HUES64 (cell line): ENCODE results near the gene HIVEP3.

Source experiments
- H3K27ac ChIP-seq: 2 replicates; pipeline ENCODE4 v1.7.0; 2013; ENCODE audit warnings: low read depth, low read length, inconsistent platforms
- H3K27me3 ChIP-seq: 2 replicates; pipeline ENCODE4 v1.6.1; 2013; ENCODE audit warnings: mild to moderate bottlenecking, low read length; ENCODE audit not compliant: insufficient read depth
- H3K36me3 ChIP-seq: 2 replicates; pipeline ENCODE4 v1.6.1; 2013; ENCODE audit warnings: mild to moderate bottlenecking, low read length; ENCODE audit not compliant: insufficient read depth
- H3K4me1 ChIP-seq: 2 replicates; pipeline ENCODE4 v1.6.1; 2013; ENCODE audit warnings: mild to moderate bottlenecking, low read length, moderate library complexity; ENCODE audit not compliant: insufficient read depth
- H3K4me3 ChIP-seq: 2 replicates; pipeline ENCODE4 v1.5.1; 2013; ENCODE audit warnings: mild to moderate bottlenecking, low read length, moderate library complexity
- H3K9ac ChIP-seq: 2 replicates; pipeline ENCODE4 v1.6.1; 2013; ENCODE audit warnings: mild to moderate bottlenecking, low read depth, low read length
- H3K9me3 ChIP-seq: 2 replicates; pipeline ENCODE4 v1.6.1; 2013; ENCODE audit warnings: low read depth, low read length; ENCODE audit not compliant: insufficient read depth
- WGBS: fragments of 150-250, 120-280 bp; methylation state at CpG from one replicate; pipeline ENCODE4 v1.1.7; 2013; ENCODE audit warnings: missing lambda C conversion rate; 5-methylcytosine and 5-hydroxymethylcytosine counted together

HIVEP3 gene

DNA sequence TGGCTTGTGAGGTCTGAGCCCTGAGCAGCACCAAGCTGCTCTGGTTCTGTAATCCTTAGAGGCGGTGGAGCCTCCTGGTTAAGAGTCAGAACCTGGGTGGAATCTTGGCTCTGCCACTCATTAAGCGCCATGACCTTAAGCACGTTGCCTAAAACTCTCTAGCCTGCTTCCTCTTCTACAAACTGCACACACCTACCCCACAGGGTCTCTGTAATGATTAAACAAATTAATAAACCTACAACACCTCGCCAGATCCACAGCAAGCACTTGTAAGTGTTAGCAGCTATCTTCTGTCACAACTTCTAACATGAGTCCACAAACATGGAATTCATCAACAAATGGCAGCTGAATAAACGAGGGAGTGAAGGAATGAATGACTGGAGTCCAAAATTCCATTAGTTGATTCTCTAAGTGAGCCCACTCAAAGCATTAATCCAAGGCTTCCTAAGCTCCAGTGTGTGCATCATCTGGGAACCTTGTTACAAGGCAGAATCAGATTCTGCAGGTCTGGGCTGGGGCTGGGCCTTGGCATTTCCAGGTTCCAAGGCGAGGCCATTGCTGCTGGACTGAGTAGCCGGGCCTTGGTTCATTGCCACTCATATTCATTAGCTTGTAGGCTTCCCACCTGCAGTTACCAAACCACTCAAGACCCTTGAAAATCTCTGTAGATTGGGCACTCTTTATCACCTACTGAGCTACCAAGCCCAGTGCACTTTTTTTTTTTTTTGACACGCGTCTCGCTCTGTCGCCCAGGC lies 168.6 kb downstream of the HIVEP3 start:
- WGBS = 83% methylated on average over 8 of the region's 11 CpGs
- Histone ChIP-seq H3K27ac (no peak overlapping the region), H3K9ac (no peak overlapping the region), H3K27me3 (no peaks in the 10 kb centered on the region), H3K4me1 (peaks cover 4% of the 10 kb centered on the region; the same call in 1 of the 2 replicates), H3K9me3 (no peaks in the 10 kb centered on the region), H3K36me3 (no peaks in the 10 kb centered on the region), H3K4me3 (no peak overlapping the region)

DNA sequence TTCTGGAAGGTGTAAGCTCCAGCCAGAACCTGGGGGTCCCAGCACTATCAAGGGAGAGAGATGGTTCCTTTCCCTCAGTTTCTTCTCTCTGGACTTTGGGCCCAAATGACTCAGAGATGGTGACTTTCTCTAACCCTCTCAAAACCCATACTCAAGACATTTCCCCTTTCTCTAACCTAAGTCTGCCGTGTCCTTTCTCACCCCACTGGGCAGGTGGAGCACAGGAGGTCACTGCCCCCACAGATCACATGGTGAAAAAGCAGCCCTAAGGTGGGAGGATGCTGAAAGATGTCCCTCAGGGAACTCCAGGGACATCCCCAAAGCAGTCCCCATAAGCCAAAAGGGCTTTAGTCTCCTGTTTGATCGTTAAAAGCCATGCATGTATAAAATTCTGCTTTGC lies 173.7 kb downstream of the HIVEP3 start:
- 92% methylated on average over 2 of the region's 2 CpGs for WGBS

DNA sequence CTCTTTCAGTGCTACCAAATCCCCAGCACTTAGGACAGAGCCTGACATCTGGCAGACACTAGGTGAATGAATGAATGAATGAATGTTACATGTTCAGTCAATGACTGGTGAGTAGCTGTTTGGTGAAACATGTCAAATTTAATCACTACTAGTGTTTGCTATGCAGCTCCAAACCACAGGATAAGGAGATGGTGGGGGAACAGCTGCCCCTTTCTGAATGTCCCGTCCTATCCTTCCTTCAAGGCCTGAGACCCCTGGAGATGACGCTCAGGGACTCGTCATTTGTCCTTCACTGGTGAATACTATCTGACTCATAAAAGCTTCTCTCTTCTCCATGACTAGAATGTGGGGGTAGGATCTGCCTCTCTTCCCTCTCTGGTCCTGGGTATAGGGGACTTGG lies 175.4 kb downstream of the HIVEP3 start:
- H3K4me1 ChIP-seq = no peaks in the 10 kb centered on the region; the same call in 1 of the 2 replicates
- WGBS = 86% methylated on average over 3 of the region's 3 CpGs

More for the DNA sequence above, 173.7 kb downstream of the HIVEP3 start:
- no peaks in the 10 kb centered on the region for H3K36me3 ChIP-seq
- H3K9me3 ChIP-seq = no peaks in the 10 kb centered on the region
- H3K4me3 ChIP-seq = no peak overlapping the region
- H3K9ac ChIP-seq = no peak overlapping the region
- H3K27ac ChIP-seq = no peak overlapping the region
- H3K27me3 ChIP-seq = no peaks in the 10 kb centered on the region
- no peaks in the 10 kb centered on the region; the same call in 1 of the 2 replicates for H3K4me1 ChIP-seq

GRCh38 chr1:41742219-41742618 lies 176.5 kb downstream of the HIVEP3 start:
- no peaks in the 10 kb centered on the region for H3K9me3 ChIP-seq
- H3K36me3 ChIP-seq = no peaks in the 10 kb centered on the region
- WGBS = 82% methylated on average over 5 of the region's 5 CpGs

More for the DNA sequence above, 175.4 kb downstream of the HIVEP3 start:
- no peaks in the 10 kb centered on the region for H3K9me3 ChIP-seq
- H3K27me3 ChIP-seq = no peaks in the 10 kb centered on the region
- H3K36me3 ChIP-seq = no peaks in the 10 kb centered on the region
- H3K27ac ChIP-seq = no peak overlapping the region
- no peak overlapping the region for H3K4me3 ChIP-seq
- H3K9ac ChIP-seq = no peak overlapping the region

DNA sequence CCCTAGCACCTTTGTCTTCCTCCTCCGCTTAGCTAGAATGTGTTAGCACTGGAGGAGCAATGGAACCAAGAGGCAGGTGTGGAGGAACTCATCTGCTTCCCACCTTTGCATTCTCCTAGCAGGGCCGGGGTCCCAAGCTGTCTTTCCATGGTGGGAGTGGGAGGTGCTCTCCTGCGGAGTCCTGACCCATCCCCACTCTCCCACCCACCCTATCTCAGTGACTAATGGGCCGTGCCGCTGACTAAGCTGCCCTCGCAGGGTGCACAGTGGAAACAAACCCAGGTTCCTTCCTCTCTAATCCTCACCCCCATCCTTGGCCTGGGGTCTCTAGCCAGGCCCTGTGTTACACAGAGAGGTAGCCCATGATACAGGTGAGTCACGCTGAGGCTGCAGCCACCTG lies 177.5 kb downstream of the HIVEP3 start:
- WGBS = 85% methylated on average over 6 of the region's 7 CpGs
- H3K36me3 ChIP-seq = no peaks in the 10 kb centered on the region
- no peaks in the 10 kb centered on the region for H3K9me3 ChIP-seq
- H3K27ac ChIP-seq = no peak overlapping the region
- H3K9ac ChIP-seq = no peak overlapping the region
- H3K4me3 ChIP-seq = no peak overlapping the region
- H3K4me1 ChIP-seq = no peaks in the 10 kb centered on the region; the same call in 1 of the 2 replicates
- H3K27me3 ChIP-seq = no peaks in the 10 kb centered on the region

More at GRCh38 chr1:41742219-41742618, 176.5 kb downstream of the HIVEP3 start:
- Histone ChIP-seq H3K27me3 (no peaks in the 10 kb centered on the region), H3K4me1 (no peaks in the 10 kb centered on the region; the same call in 1 of the 2 replicates), H3K9ac (no peak overlapping the region), H3K4me3 (no peak overlapping the region), H3K27ac (no peak overlapping the region)

- Histone ChIP-seq H3K4me3 (no peak overlapping the region), H3K27ac (no peak overlapping the region), H3K9ac (no peak overlapping the region), H3K27me3 (no peaks in the 10 kb centered on the region), H3K9me3 (no peaks in the 10 kb centered on the region), H3K4me1 (peaks cover 5% of the 10 kb centered on the region; the same call in 1 of the 2 replicates), H3K36me3 (no peaks in the 10 kb centered on the region)
- 84% methylated on average over 5 of the region's 5 CpGs for WGBS
These were observed 178.0 kb downstream of the HIVEP3 start for GRCh38 chr1:41740630-41741239.

DNA sequence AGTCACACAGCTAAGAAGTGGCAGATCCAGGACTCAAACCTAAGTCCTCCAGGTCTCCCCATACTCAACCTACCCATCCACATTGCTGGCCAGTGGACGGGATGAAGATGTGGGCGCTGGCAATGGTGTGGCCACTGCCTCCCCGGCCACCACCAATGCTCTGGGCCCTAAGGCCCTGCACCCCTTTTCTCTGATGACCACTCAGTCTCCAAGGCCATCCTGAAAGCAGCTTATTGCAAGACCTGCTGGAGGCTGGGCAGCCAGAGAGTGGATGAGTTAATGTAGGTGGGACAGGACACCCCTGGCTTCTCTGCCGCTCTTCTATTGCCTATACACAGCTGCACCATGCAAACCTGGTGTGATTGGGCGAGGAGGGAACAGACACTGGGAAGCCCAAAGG lies 178.7 kb downstream of the HIVEP3 start:
- Histone ChIP-seq H3K4me1 (peaks cover 11% of the 10 kb centered on the region; the same call in 1 of the 2 replicates), H3K36me3 (no peaks in the 10 kb centered on the region), H3K27me3 (no peaks in the 10 kb centered on the region), H3K9me3 (no peaks in the 10 kb centered on the region), H3K9ac (no peak overlapping the region), H3K27ac (no peak overlapping the region), H3K4me3 (no peak overlapping the region)
- WGBS = 93% methylated on average over 5 of the region's 5 CpGs

DNA sequence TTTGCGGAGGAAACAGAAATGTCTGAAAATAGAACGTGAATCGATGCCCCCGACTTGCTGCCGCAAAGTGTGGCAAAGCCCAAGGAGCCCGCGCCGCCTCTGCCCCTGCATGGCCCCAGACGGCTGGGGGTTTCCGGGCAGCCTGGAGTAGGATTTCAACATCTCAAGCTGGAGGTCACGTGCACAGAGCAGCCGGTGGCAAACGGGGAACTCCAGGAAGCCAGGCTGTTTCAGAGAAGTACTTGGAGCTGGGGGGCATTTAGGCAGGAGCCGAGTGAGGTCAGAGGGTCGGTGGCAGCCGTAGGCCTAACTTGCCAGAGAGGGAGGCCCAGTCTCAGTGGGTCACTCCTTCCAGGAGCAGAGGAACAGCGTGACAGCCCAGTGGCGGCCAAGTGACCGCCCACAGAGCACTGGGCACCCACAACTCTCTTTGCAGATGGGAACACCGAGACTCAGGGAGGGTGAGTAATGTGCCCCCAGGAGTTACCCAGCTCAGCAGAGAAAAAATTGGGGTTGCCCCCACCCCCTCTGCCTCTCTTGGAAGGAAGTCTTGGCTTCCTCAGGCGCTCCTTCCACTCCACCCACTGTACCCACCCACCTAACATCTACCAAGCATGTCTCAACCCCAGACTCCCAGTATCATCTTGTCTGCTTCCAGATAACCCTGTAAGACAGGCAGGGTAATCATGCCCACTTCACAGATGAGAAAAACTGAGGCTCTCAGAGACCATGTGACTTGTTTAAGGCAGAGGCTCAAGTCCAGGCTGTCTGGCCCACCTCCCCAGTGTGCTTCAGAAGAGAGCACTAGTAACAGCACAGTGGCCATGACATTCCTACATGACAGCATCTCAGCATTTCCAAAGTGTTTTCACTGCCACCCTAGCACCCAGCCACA lies 179.4 kb downstream of the HIVEP3 start:
- H3K4me1 ChIP-seq = peaks cover 11% of the 10 kb centered on the region; the same call in 1 of the 2 replicates
- no peak overlapping the region for H3K9ac ChIP-seq
- H3K27ac ChIP-seq = no peak overlapping the region
- H3K36me3 ChIP-seq = no peaks in the 10 kb centered on the region
- no peak overlapping the region for H3K4me3 ChIP-seq
- no peaks in the 10 kb centered on the region for H3K9me3 ChIP-seq
- H3K27me3 ChIP-seq = no peaks in the 10 kb centered on the region
- WGBS = 87% methylated on average over 21 of the region's 21 CpGs

DNA sequence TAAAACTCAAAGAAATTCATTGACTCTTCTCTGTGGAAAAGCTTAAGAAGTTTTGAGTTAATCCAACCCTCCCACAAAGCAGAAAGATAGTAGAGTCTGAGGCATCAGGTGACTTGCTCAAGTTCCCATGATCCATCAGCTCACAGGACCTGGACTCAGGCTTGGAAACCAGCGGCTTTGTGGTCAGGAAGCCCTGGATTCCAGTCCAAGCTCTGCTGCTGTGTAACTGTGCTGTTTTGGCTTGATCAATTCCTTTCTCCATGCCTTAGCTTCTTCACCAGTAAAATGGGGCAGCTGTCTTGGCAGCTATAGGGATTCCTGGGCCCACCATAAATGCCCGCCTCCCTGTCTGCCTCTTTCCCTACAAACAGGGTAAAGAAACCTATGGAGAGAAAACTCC lies 180.2 kb downstream of the HIVEP3 start:
- no peak overlapping the region for H3K4me3 ChIP-seq
- no peak overlapping the region for H3K27ac ChIP-seq
- H3K27me3 ChIP-seq = no peaks in the 10 kb centered on the region
- H3K36me3 ChIP-seq = no peaks in the 10 kb centered on the region
- H3K9ac ChIP-seq = no peak overlapping the region
- 99% methylated on average over 2 of the region's 2 CpGs for WGBS
- H3K9me3 ChIP-seq = no peaks in the 10 kb centered on the region
- H3K4me1 ChIP-seq = peaks cover 11% of the 10 kb centered on the region; the same call in 1 of the 2 replicates

GRCh38 chr1:41738006-41738405 lies 180.7 kb downstream of the HIVEP3 start:
- 97% methylated on average over 9 of the region's 9 CpGs for WGBS
- Histone ChIP-seq H3K9ac (no peak overlapping the region), H3K27me3 (no peaks in the 10 kb centered on the region), H3K27ac (no peak overlapping the region), H3K36me3 (no peaks in the 10 kb centered on the region), H3K9me3 (no peaks in the 10 kb centered on the region), H3K4me1 (peaks cover 11% of the 10 kb centered on the region; the same call in 1 of the 2 replicates), H3K4me3 (no peak overlapping the region)
